HEK293T (cell line): ENCODE data around the gene RCAN1.

Source experiments
- ARNT ChIP-seq: fragments of 450-650 bp; IDR thresholded peaks from 2 replicates; pipeline ENCODE4 v1.6.1; 2017; ENCODE audit warnings: mild to moderate bottlenecking
- BHLHE40 ChIP-seq: fragments of 450-650 bp; IDR thresholded peaks from 2 replicates; pipeline ENCODE4 v1.6.1; 2016; ENCODE audit warnings: mild to moderate bottlenecking, moderate library complexity, borderline replicate concordance
- ELF4 ChIP-seq: fragments of 450-650 bp; IDR thresholded peaks from 2 replicates; pipeline ENCODE4 v1.6.1; 2017; ENCODE audit warnings: antibody characterized with exemption
- FOXK2 ChIP-seq: fragments of 450-650 bp; IDR thresholded peaks from 2 replicates; pipeline ENCODE4 v1.6.1; 2016; ENCODE audit warnings: mild to moderate bottlenecking
- SP1 ChIP-seq: fragments of 450-650 bp; IDR thresholded peaks from 2 replicates; pipeline ENCODE4 v1.6.1; 2017
- TF ChIP-seq, protein P1 (sequence below): fragments of 450-650 bp; IDR thresholded peaks from 2 replicates; pipeline ENCODE4 v1.6.1; 2016

DNA sequence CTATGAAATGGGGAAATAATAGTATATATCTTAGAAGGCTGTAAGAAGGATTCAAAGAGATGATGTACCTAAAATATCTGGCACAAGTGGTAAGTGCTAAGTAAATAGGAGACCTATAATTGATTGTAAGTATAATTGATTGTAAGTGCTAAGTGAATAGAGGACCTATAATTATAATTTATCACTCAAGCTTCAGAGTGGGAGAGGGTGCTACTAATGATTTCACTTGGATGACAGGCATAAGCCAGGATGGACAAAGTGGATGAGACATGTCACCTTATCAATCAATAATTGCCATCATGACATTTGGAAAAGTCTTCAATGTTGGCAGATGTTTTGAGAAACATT lies 11.2 kb downstream of the RCAN1 start:
- TF ChIP-seq ELF4: no peak
- no peak for TF ChIP-seq BHLHE40
- no peak for TF ChIP-seq FOXK2
- TF ChIP-seq, protein P1, sequence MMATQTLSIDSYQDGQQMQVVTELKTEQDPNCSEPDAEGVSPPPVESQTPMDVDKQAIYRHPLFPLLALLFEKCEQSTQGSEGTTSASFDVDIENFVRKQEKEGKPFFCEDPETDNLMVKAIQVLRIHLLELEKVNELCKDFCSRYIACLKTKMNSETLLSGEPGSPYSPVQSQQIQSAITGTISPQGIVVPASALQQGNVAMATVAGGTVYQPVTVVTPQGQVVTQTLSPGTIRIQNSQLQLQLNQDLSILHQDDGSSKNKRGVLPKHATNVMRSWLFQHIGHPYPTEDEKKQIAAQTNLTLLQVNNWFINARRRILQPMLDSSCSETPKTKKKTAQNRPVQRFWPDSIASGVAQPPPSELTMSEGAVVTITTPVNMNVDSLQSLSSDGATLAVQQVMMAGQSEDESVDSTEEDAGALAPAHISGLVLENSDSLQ: no peak
- TF ChIP-seq SP1: no peak
- TF ChIP-seq ARNT: no peak
